ENCODE results near the gene HOXA7. TPM values are rescaled to one million over a fixed set of nuclear protein-coding genes. Genes with fewer than 3 reads are reported as not detected.

Gene HOXA7
- total and polyA plus RNA-seq, 12 donors = 7.9 to 39.1 (median 22.7) TPM

- no peak overlapping the region for H3K27ac ChIP-seq
- DNase-seq = no peak
- peaks cover 61% of the 10 kb centered on the region for H3K27me3 ChIP-seq
- 53 to 59% (median 57%) methylated on average over 8 of the region's 8 CpGs for WGBS, 4 donors
- H3K4me3 ChIP-seq = no peak overlapping the region
- intact Hi-C loops (cut with DNase I) = no loop called here
- TF ChIP-seq POLR2A (IDR thresholded peaks at IDR 0.05) (no peak), CTCF (IDR thresholded peaks at IDR 0.05) (no peak)
- H3K9me3 ChIP-seq (replicated peaks in 1 of 3) = no peaks in the 10 kb centered on the region
- H3K4me1 ChIP-seq (replicated peaks in 1 of 2) = peaks cover 16 to 17% of the 10 kb centered on the region in 2 donors
- H3K36me3 ChIP-seq (replicated peaks in 1 of 2) = no peaks in the 10 kb centered on the region
Measured at GRCh38 chr7:27171325-27171636, 14.8 kb upstream of the HOXA7 start.

GRCh38 chr7:27170426-27171324 is 14.2 kb upstream of the HOXA7 start:
- TF ChIP-seq POLR2A (IDR thresholded peaks at IDR 0.05) (no peak), CTCF (IDR thresholded peaks at IDR 0.05) (no peak)
- Histone ChIP-seq H3K36me3 (replicated peaks in 1 of 2) (no peaks in the 10 kb centered on the region), H3K27me3 (peaks cover 66% of the 10 kb centered on the region), H3K9me3 (replicated peaks in 1 of 3) (no peaks in the 10 kb centered on the region), H3K4me1 (replicated peaks in 1 of 2) (peaks cover 16 to 17% of the 10 kb centered on the region in 2 donors), H3K27ac (no peak overlapping the region), H3K4me3 (no peak overlapping the region)
- WGBS, 4 donors = 58 to 66% (median 60%) methylated on average over 11 of the region's 11 CpGs
- no peak for DNase-seq
- intact Hi-C loops (cut with DNase I) = no loop called here

- no peaks in the 10 kb centered on the region for H3K36me3 ChIP-seq (replicated peaks in 1 of 2)
- H3K4me3 ChIP-seq = no peak overlapping the region
- H3K27ac ChIP-seq = no peak overlapping the region
- peak in 1 of 7 donors; percentile 19 for DNase-seq
- peaks cover 71% of the 10 kb centered on the region for H3K27me3 ChIP-seq
- H3K4me1 ChIP-seq (replicated peaks in 1 of 2) = peaks cover 17 to 23% of the 10 kb centered on the region in 2 donors
- no peaks in the 10 kb centered on the region for H3K9me3 ChIP-seq (replicated peaks in 1 of 3)
- TF ChIP-seq POLR2A (IDR thresholded peaks at IDR 0.05) (no peak), CTCF (IDR thresholded peaks at IDR 0.05) (no peak)
- intact Hi-C loops (cut with DNase I) = loop anchor here (10.0 kb wide), 3 partner anchors 795 to 1285 kb away; no protein-coding TSS in a partner anchor
- WGBS, 4 donors = 34 to 49% (median 38%) methylated on average over 16 to 46 of the region's 46 CpGs
Measured at GRCh38 chr7:27169658-27170425, 13.4 kb upstream of the HOXA7 start.

GRCh38 chr7:27168265-27168947 is 11.9 kb upstream of the HOXA7 start:
- Histone ChIP-seq H3K27me3 (peaks cover 61% of the 10 kb centered on the region), H3K4me1 (replicated peaks in 1 of 2) (peaks cover 8 to 18% of the 10 kb centered on the region in 2 donors), H3K36me3 (replicated peaks in 1 of 2) (no peaks in the 10 kb centered on the region), H3K27ac (no peak overlapping the region), H3K4me3 (no peak overlapping the region), H3K9me3 (replicated peaks in 1 of 3) (no peaks in the 10 kb centered on the region)
- no peak for TF ChIP-seq POLR2A (IDR thresholded peaks at IDR 0.05)
- TF ChIP-seq CTCF (IDR thresholded peaks at IDR 0.05) = no peak
- WGBS, 4 donors = 68 to 74% (median 69%) methylated on average over 23 to 25 of the region's 25 CpGs
- intact Hi-C loops (cut with DNase I) = loop anchor here (10.0 kb wide), 3 partner anchors 794 to 1284 kb away; no protein-coding TSS in a partner anchor
- peak in 1 of 7 donors; percentile 19 for DNase-seq
